PC-3 (cell line): Measurements from ENCODE around the gene GFOD2. TPM values are rescaled to one million over a fixed set of nuclear protein-coding genes. Genes with fewer than 3 reads are reported as not detected.

Source experiments
- ATAC-seq: fragments of 200-7000 bp; cut with Tn5 transposase; 2 replicates; pipeline ENCODE4 v1.9.1; 2020; ENCODE audit warnings: mild to moderate bottlenecking, moderate library complexity
- BruUV-seq: library from RNA; stranded (reverse); fragments of 400-500 nt; replicated peaks from 2 replicates; lab custom pipeline; 2021; lab: Mats Ljungman, UMichigan
- CTCF ChIA-PET: fragments of 300-600 bp; sonication (Branson Sonifier 250); formaldehyde crosslinking; loops from one replicate; lab custom pipeline; 2022; ENCODE audit warnings: antibody characterized with exemption; lab: Charles Lee
- POLR2A ChIA-PET: fragments of 300-600 bp; sonication (Branson Sonifier 250); formaldehyde crosslinking; loops from one replicate; lab custom pipeline; 2022; ENCODE audit warnings: antibody characterized with exemption; ENCODE audit not compliant: unreplicated experiment; lab: Charles Lee
- DNase-seq: peaks from one replicate; pipeline ENCODE4 v3.0.0-alpha.2; 2015
- H2AFZ ChIP-seq: fragments of 300-600 bp; sonication (generic); 2 replicates; pipeline ENCODE4 v1.6.0; 2016; ENCODE audit warnings: antibody characterized with exemption, low read length
- H3F3A ChIP-seq: fragments of 300-600 bp; sonication (generic); one replicate; pipeline ENCODE4 v1.6.0; 2017; ENCODE audit warnings: antibody characterized with exemption, low read length, control low read depth, mild to moderate bottlenecking; ENCODE audit not compliant: unreplicated experiment
- H3K27ac ChIP-seq: fragments of 300-600 bp; sonication (generic); 2 replicates; pipeline ENCODE4 v1.5.1; 2016; ENCODE audit warnings: mild to moderate bottlenecking, low read length
- H3K27me3 ChIP-seq: fragments of 300-600 bp; sonication (generic); 2 replicates; pipeline ENCODE4 v1.6.1; 2016; ENCODE audit warnings: low read length, mixed read lengths
- H3K36me3 ChIP-seq: fragments of 300-600 bp; sonication (generic); 2 replicates; pipeline ENCODE4 v1.6.1; 2016; ENCODE audit warnings: low read depth, mixed run types, low read length, mixed read lengths
- H3K4me1 ChIP-seq: fragments of 300-600 bp; sonication (generic); 2 replicates; pipeline ENCODE4 v1.5.1; 2016; ENCODE audit warnings: low read length; ENCODE audit not compliant: insufficient read depth
- H3K4me2 ChIP-seq: fragments of 300-600 bp; sonication (generic); 2 replicates; pipeline ENCODE4 v1.6.0; 2016; ENCODE audit warnings: low read length
- H3K4me3 ChIP-seq: fragments of 300-600 bp; sonication (generic); 2 replicates; pipeline ENCODE4 v1.5.1; 2016; ENCODE audit warnings: mild to moderate bottlenecking, low read length, mixed read lengths
- H3K79me2 ChIP-seq: fragments of 300-600 bp; sonication (generic); 2 replicates; pipeline ENCODE4 v1.6.1; 2017; ENCODE audit warnings: low read length, mixed read lengths
- H3K9ac ChIP-seq: fragments of 300-600 bp; sonication (generic); 2 replicates; pipeline ENCODE4 v1.6.0; 2016; ENCODE audit warnings: mild to moderate bottlenecking, low read length
- H3K9me2 ChIP-seq: fragments of 300-600 bp; sonication (generic); replicated peaks from 2 replicates; pipeline ENCODE4 v1.6.1; 2016; ENCODE audit warnings: mixed run types, low read length, mixed read lengths
- H3K9me3 ChIP-seq: fragments of 300-600 bp; sonication (generic); 2 replicates; pipeline ENCODE4 v1.6.1; 2016; ENCODE audit warnings: low read length, mixed read lengths
- H4K20me1 ChIP-seq: fragments of 300-600 bp; sonication (generic); 2 replicates; pipeline ENCODE4 v1.6.1; 2016; ENCODE audit warnings: low read length, mixed read lengths
- EZH2 ChIP-seq: fragments of 300-600 bp; sonication (generic); IDR thresholded peaks from one replicate; pipeline ENCODE4 v1.6.1; 2017; ENCODE audit warnings: antibody characterized with exemption, mild to moderate bottlenecking, low read length; ENCODE audit not compliant: unreplicated experiment
- EZH2phosphoT487 ChIP-seq: fragments of 300-600 bp; sonication (generic); IDR thresholded peaks from 2 replicates; pipeline ENCODE4 v1.6.1; 2018; ENCODE audit warnings: mild to moderate bottlenecking, antibody characterized with exemption, low read length, borderline replicate concordance
- intact Hi-C: fragments of 100-400 bp; cut with micrococcal nuclease; formaldehyde crosslinking; loops from 2 replicates; pipeline ENCODE4 v1.9.0; 2023
- total RNA-seq: library from RNA; depleted of rRNA; stranded (reverse); fragments of >200 nt; gene quantifications from 2 replicates; pipeline ENCODE4 v1.2.3, GENCODE V29; 2014
- TF ChIP-seq, protein P1 (sequence below): fragments of 300-600 bp; sonication (generic); conservative IDR thresholded peaks from 2 replicates; pipeline ENCODE4 v1.5.1; 2017; ENCODE audit warnings: antibody characterized with exemption, low read depth, mild to moderate bottlenecking, low read length

Gene GFOD2
- total RNA-seq, 1 experiment from 2014 or later = 21.8 TPM

DNA sequence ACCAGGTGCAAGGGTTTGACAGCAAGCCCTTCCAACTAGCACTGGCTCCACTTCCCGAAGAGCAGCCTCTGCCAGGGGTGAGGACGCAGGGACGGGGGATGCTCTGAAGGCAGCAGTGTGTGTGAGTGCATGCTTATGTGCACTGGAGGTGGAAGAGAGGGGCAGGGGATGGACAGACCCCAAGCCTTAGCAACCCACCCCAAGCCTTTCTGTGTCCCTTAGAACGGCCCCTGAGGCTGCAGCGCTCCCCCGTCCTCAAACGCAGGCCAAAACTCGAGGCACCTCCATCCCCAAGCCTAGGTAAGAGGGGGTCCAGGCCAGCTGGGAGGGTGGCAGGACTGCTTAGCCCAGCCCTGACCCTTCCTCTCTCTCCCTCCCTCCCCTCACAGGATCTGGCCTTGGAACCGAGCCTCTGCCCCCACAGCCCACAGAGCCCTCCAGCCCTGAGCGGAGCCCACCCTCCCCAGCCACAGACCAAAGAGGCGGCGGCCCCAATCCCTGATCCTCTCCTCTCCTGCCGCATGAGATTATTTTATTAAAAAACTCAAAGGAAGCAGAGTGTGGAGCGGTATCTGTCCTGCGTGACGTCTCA lies 62.0 kb downstream of the GFOD2 start:
- CTCF ChIA-PET = no interaction called here
- peaks cover 3% of the 10 kb centered on the region for H3F3A ChIP-seq
- H3K79me2 ChIP-seq = peaks cover 11% of the 10 kb centered on the region
- no peak overlapping the region for H3K4me3 ChIP-seq
- no peak overlapping the region for H3K9ac ChIP-seq
- H4K20me1 ChIP-seq = no peaks in the 10 kb centered on the region
- H3K4me1 ChIP-seq = peaks cover 6% of the 10 kb centered on the region; the same call in 1 of the 2 replicates
- intact Hi-C loops = no loop called here
- H3K27me3 ChIP-seq = no peaks in the 10 kb centered on the region
- ATAC-seq (no peak), DNase-seq (no peak)
- no peak overlapping the region for H2AFZ ChIP-seq
- POLR2A ChIA-PET = no interaction called here
- no peaks in the 10 kb centered on the region for H3K9me3 ChIP-seq
- H3K4me2 ChIP-seq = no peak overlapping the region
- no peaks in the 10 kb centered on the region for H3K36me3 ChIP-seq
- no peak overlapping the region for H3K27ac ChIP-seq
- no peak for TF ChIP-seq EZH2phosphoT487
- TF ChIP-seq, protein P1, sequence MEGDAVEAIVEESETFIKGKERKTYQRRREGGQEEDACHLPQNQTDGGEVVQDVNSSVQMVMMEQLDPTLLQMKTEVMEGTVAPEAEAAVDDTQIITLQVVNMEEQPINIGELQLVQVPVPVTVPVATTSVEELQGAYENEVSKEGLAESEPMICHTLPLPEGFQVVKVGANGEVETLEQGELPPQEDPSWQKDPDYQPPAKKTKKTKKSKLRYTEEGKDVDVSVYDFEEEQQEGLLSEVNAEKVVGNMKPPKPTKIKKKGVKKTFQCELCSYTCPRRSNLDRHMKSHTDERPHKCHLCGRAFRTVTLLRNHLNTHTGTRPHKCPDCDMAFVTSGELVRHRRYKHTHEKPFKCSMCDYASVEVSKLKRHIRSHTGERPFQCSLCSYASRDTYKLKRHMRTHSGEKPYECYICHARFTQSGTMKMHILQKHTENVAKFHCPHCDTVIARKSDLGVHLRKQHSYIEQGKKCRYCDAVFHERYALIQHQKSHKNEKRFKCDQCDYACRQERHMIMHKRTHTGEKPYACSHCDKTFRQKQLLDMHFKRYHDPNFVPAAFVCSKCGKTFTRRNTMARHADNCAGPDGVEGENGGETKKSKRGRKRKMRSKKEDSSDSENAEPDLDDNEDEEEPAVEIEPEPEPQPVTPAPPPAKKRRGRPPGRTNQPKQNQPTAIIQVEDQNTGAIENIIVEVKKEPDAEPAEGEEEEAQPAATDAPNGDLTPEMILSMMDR = no peak
- TF ChIP-seq EZH2 = no peak
- BruUV-seq = no TSS peak
- H3K9me2 ChIP-seq = no peaks in the 10 kb centered on the region

DNA sequence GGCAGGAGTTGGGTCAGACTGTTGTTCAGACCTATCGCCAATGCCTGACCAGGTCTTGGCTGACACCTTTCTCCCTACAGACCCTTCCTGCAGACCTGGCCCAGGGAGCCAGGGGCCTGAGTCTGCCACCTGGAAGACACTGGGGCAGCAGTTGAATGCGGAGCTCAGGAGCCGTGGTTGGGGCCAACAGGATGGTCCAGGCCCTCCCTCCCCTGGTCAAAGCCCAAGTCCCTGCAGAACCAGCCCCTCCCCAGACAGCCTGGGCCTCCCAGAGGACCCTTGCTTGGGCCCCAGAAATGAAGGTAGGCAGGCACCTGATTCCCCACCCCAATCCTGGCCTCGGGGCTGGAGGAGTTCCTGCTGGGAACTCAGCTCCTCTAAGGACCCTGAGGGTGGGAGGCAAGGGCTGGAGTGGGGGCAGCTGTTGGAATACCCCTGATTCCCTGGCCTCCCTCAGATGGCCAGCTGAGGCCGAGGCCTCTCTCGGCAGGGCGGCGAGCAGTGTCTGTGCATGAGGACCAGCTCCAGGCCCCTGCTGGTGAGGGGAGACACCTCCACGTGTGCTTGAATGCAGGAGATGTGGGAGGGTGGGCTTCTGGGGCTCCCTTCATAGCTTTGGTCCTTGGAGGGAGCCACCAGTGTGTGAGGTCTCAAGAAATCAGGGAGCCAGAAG lies 62.6 kb downstream of the GFOD2 start:
- Histone ChIP-seq H3K9ac (no peak overlapping the region), H3F3A (peaks cover 3% of the 10 kb centered on the region), H3K9me3 (no peaks in the 10 kb centered on the region), H3K27ac (no peak overlapping the region), H3K36me3 (no peaks in the 10 kb centered on the region), H3K9me2 (no peaks in the 10 kb centered on the region), H3K27me3 (no peaks in the 10 kb centered on the region), H2AFZ (no peak overlapping the region), H3K4me3 (no peak overlapping the region), H3K4me2 (no peak overlapping the region), H4K20me1 (no peaks in the 10 kb centered on the region), H3K79me2 (peaks cover 11% of the 10 kb centered on the region), H3K4me1 (peaks cover 6% of the 10 kb centered on the region; the same call in 1 of the 2 replicates)
- no peak for TF ChIP-seq EZH2
- TF ChIP-seq, protein P1 = no peak
- TF ChIP-seq EZH2phosphoT487 = no peak
- POLR2A ChIA-PET = no interaction called here
- ATAC-seq = no peak
- no peak for DNase-seq
- no TSS peak for BruUV-seq
- CTCF ChIA-PET = no interaction called here
- intact Hi-C loops = no loop called here

GRCh38 chr16:67655363-67655762 lies 63.8 kb downstream of the GFOD2 start:
- ChIA-PET CTCF (no interaction called here), POLR2A (no interaction called here)
- Histone ChIP-seq H3K36me3 (no peaks in the 10 kb centered on the region), H3F3A (peaks cover 1% of the 10 kb centered on the region), H3K4me3 (no peak overlapping the region), H3K27me3 (no peaks in the 10 kb centered on the region), H3K79me2 (peaks cover 11% of the 10 kb centered on the region), H3K4me2 (no peak overlapping the region), H3K27ac (no peak overlapping the region), H3K9me3 (no peaks in the 10 kb centered on the region), H3K4me1 (peaks cover 6% of the 10 kb centered on the region; the same call in 1 of the 2 replicates), H3K9ac (no peak overlapping the region), H4K20me1 (no peaks in the 10 kb centered on the region), H3K9me2 (no peaks in the 10 kb centered on the region), H2AFZ (no peak overlapping the region)
- BruUV-seq = no TSS peak
- DNase-seq = no peak
- ATAC-seq = no peak
- TF ChIP-seq EZH2 (no peak), EZH2phosphoT487 (no peak)
- intact Hi-C loops = no loop called here
